GM12892 (cell line): ENCODE measurements around the gene EPS8.

Source experiments
- POLR2A ChIP-seq: IDR thresholded peaks from 2 replicates; pipeline ENCODE4 v1.6.1; 2011; ENCODE audit warnings: low read depth, low read length, control low read depth
- TAF1 ChIP-seq: IDR thresholded peaks from 2 replicates; pipeline ENCODE4 v1.6.1; 2011; ENCODE audit warnings: low read depth, mild to moderate bottlenecking, control low read depth, low read length, borderline replicate concordance

- TF ChIP-seq TAF1 (no peak), POLR2A (no peak)
These were observed 9.3 kb downstream of the EPS8 start for GRCh38 chr12:15779925-15780324.
